ENCODE measurements around the gene OR1L8.
"Not testable (repeated sequence)": the region's sequence is repeated elsewhere in the genome, so short reads cannot be mapped to it uniquely, and the experiment has no call there.

Gene OR1L8

GRCh38 chr9:122551371-122551770 lies 31.8 kb downstream of the OR1L8 start:
- no peak for DNase-seq (ENCODE audit: extremely low spot score)
- ChIA-PET CTCF (interaction anchor here (1.7 kb wide), 1 partner anchor 10 kb away, joined by 5 read pairs; no protein-coding TSS in a partner anchor), POLR2A (no interaction called here)
- TF ChIP-seq, protein P1, sequence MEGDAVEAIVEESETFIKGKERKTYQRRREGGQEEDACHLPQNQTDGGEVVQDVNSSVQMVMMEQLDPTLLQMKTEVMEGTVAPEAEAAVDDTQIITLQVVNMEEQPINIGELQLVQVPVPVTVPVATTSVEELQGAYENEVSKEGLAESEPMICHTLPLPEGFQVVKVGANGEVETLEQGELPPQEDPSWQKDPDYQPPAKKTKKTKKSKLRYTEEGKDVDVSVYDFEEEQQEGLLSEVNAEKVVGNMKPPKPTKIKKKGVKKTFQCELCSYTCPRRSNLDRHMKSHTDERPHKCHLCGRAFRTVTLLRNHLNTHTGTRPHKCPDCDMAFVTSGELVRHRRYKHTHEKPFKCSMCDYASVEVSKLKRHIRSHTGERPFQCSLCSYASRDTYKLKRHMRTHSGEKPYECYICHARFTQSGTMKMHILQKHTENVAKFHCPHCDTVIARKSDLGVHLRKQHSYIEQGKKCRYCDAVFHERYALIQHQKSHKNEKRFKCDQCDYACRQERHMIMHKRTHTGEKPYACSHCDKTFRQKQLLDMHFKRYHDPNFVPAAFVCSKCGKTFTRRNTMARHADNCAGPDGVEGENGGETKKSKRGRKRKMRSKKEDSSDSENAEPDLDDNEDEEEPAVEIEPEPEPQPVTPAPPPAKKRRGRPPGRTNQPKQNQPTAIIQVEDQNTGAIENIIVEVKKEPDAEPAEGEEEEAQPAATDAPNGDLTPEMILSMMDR (IDR thresholded peaks at IDR 0.05; ENCODE audit: control extremely low read depth, extremely low read depth, low read depth, missing control alignments), result no peak

DNA sequence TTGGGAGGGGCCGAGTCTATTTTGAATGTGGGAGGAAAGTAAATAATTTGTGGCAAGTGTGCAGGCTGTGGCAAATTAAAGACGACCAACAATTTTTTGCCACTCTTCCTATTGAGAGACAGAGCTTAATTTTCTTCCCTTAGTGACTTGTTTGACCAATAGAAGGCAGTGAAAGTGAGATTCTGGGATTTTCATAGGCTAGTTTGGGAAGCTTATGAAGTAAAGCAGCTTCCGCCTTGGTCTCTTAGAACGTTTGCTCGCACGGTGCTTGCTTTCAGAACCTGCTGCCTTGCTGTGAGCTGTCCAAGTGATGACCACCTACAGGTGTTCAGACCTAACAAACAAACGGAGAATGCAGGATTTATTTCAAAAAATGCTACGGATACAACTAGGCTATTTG lies 37.0 kb downstream of the OR1L8 start:
- CTCF ChIA-PET, result no interaction called here
- POLR2A ChIA-PET, result no interaction called here
- no peak for DNase-seq (ENCODE audit: extremely low spot score)
- TF ChIP-seq, protein P1 (IDR thresholded peaks at IDR 0.05; ENCODE audit: control extremely low read depth, extremely low read depth, low read depth, missing control alignments), result no peak

GRCh38 chr9:122538757-122539156 lies 44.4 kb downstream of the OR1L8 start:
- POLR2A ChIA-PET, result no interaction called here
- DNase-seq (ENCODE audit: extremely low spot score), result no peak
- TF ChIP-seq, protein P1 (IDR thresholded peaks at IDR 0.05; ENCODE audit: control extremely low read depth, extremely low read depth, low read depth, missing control alignments), result no peak
- CTCF ChIA-PET, result no interaction called here

- DNase-seq (ENCODE audit: extremely low spot score); POLR2A ChIA-PET: not testable (repeated sequence)
- CTCF ChIA-PET, result interaction anchor here (1.0 kb wide), 1 partner anchor 16 kb away, joined by 3 read pairs; no protein-coding TSS in a partner anchor
Observed at GRCh38 chr9:122537066-122537465, 46.1 kb downstream of the OR1L8 start.

- DNase-seq (ENCODE audit: extremely low spot score), result no peak
- ChIA-PET CTCF (interaction anchor here (1.0 kb wide), 1 partner anchor 15 kb away, joined by 3 read pairs; no protein-coding TSS in a partner anchor), POLR2A (no interaction called here)
- TF ChIP-seq, protein P1 (IDR thresholded peaks at IDR 0.05; ENCODE audit: control extremely low read depth, extremely low read depth, low read depth, missing control alignments), result no peak
Observed at GRCh38 chr9:122536134-122536533, 47.0 kb downstream of the OR1L8 start.

DNA sequence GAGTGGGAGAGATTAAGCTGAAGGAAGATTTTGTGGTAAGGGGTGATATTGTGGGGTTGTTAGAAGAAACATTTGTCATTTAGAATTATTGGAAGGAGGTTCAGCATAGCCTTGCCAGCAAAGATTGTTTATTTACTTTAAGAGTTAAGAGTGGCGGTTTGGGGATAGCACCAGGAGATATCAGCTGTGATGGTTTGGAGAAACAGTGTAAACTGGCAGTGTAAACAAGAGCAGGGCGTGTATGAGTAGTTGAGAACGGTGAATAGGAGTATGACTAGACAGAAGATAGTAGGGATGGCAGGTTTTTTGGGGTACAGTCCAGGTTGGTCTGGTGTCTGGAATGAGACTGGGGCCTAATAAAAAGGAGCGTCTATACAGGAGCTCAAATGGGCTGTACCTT lies 52.0 kb downstream of the OR1L8 start:
- CTCF ChIA-PET, result interaction anchor here (1.2 kb wide), 1 partner anchor 32 kb away, joined by 4 read pairs; no protein-coding TSS in a partner anchor
- POLR2A ChIA-PET; DNase-seq (ENCODE audit: extremely low spot score): not testable (repeated sequence)

GRCh38 chr9:122527193-122527592 lies 56.0 kb downstream of the OR1L8 start, which contains the start of gene OR1N1:
TSS of gene OR1N1 (minus strand) at chr9:122527293. CDS start at chr9:122527293, 0 bp downstream.
- CTCF ChIA-PET, result interaction anchor here (0.9 to 4.5 kb wide), 2 partner anchors 23 to 28 kb away, joined by 3 to 23 read pairs; no protein-coding TSS in a partner anchor
- POLR2A ChIA-PET, result no interaction called here
- no peak for DNase-seq (ENCODE audit: extremely low spot score)
- TF ChIP-seq, protein P1 (IDR thresholded peaks at IDR 0.05; ENCODE audit: control extremely low read depth, extremely low read depth, low read depth, missing control alignments), result no peak

- POLR2A ChIA-PET, result no interaction called here
- CTCF ChIA-PET, result interaction anchor here (0.9 to 4.5 kb wide), 2 partner anchors 22 to 27 kb away, joined by 3 to 23 read pairs; no protein-coding TSS in a partner anchor
- TF ChIP-seq, protein P1 (IDR thresholded peaks at IDR 0.05; ENCODE audit: control extremely low read depth, extremely low read depth, low read depth, missing control alignments), result no peak
- DNase-seq (ENCODE audit: extremely low spot score), result no peak
Observed at GRCh38 chr9:122526602-122527001, 56.6 kb downstream of the OR1L8 start.

Measured in GM10248 (cell line).